Measurements from ENCODE around the gene MYBPC2. TPM values are rescaled to one million over a fixed set of nuclear protein-coding genes. Genes with fewer than 3 reads are reported as not detected.

Gene MYBPC2
- total RNA-seq, 1 donor from 2014 or later: 1.4 TPM

DNA sequence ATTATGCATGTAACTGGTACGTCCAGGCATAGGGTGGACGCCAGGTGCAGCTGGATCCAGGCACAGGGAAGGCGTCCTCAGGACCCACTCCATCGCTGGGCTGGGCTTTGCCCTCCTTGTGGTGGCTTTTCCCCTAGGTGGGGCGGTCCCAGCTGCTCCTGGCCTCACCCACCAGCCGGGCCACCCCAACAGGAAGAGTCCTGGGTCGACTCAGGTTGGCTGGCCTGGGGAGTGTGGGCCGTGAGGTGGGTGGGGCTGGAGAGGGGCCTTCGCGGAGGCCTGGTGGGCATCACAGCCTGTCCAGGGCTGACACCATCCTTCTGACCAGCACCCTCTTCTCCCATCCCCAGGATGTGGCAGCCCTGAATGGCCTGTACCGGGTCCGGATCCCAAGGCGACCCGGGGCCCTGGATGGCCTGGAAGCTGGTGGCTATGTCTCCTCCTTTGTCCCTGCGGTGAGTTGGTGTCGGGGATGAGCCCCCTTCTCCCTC lies 47.1 kb downstream of the MYBPC2 start:
- POLR2A ChIA-PET: interaction anchor here (2.0 kb wide), 1 partner anchor 31 kb away, joined by 8 read pairs; the partner anchor contains the start of gene JOSD2
- Mint-ChIP-seq H3K27me3 (no peaks in the 10 kb centered on the region), H3K4me1 (peaks cover 23% of the 10 kb centered on the region), H3K4me3 (no peak overlapping the region), H3K36me3 (ENCODE audit: low read depth) (peaks cover 53% of the 10 kb centered on the region), H3K27ac (no peak overlapping the region), H3K9me3 (no peaks in the 10 kb centered on the region)
- CTCF ChIA-PET: interaction anchor here (0.8 to 1.9 kb wide), 3 partner anchors 111 to 124 kb away, joined by 3 to 11 read pairs (median 8); no protein-coding TSS in a partner anchor
- ATAC-seq (ENCODE audit: low read depth) (no peak), DNase-seq (no peak)
- TF ChIP-seq, protein P1, sequence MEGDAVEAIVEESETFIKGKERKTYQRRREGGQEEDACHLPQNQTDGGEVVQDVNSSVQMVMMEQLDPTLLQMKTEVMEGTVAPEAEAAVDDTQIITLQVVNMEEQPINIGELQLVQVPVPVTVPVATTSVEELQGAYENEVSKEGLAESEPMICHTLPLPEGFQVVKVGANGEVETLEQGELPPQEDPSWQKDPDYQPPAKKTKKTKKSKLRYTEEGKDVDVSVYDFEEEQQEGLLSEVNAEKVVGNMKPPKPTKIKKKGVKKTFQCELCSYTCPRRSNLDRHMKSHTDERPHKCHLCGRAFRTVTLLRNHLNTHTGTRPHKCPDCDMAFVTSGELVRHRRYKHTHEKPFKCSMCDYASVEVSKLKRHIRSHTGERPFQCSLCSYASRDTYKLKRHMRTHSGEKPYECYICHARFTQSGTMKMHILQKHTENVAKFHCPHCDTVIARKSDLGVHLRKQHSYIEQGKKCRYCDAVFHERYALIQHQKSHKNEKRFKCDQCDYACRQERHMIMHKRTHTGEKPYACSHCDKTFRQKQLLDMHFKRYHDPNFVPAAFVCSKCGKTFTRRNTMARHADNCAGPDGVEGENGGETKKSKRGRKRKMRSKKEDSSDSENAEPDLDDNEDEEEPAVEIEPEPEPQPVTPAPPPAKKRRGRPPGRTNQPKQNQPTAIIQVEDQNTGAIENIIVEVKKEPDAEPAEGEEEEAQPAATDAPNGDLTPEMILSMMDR (IDR thresholded peaks at IDR 0.05): no peak
- intact Hi-C loops (cut with micrococcal nuclease): loop anchor here (5.0 kb wide), 1 partner anchor 197 kb away; no protein-coding TSS in a partner anchor

DNA sequence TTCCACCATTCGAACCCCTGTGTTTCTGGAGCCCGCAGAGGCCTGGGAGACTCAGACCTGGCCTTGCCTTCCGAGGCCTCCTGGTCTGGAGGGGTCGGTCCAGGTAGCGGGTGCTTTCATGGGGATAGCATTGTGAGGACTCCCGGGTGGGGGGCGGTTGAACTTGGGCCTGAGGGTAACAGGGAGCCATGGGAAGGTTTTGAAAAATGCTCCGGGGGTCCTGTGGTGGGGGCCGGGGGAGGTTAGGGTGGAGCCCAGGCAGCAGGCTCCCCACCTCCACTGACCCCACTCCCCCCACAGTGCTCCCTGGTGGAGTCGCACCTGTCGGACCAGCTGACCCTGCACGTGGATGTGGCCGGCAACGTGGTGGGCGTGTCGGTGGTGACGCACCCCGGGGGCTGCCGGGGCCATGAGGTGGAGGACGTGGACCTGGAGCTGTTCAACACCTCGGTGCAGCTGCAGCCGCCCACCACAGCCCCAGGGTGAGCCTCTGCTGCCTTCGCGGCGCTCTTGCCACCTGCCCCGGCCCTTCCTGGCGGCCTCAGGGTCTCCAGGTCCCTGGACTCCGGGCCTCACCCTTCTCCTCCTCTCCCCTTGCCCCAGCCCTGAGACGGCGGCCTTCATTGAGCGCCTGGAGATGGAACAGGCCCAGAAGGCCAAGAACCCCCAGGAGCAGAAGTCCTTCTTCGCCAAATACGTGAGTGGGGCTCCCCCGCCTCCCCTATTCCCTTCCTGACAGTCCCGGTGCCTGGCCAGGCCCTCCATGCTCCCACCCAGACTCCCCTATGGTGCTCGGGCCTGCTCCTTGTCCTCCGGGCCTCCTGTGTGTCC lies 47.8 kb downstream of the MYBPC2 start:
- DNase-seq (no peak), ATAC-seq (ENCODE audit: low read depth) (no peak)
- no peak overlapping the region for H3K4me3 Mint-ChIP-seq
- H3K36me3 Mint-ChIP-seq (ENCODE audit: low read depth): peaks cover 59% of the 10 kb centered on the region
- no peaks in the 10 kb centered on the region for H3K9me3 Mint-ChIP-seq
- POLR2A ChIA-PET: no interaction called here
- peaks cover 23% of the 10 kb centered on the region for H3K4me1 Mint-ChIP-seq
- CTCF ChIA-PET: no interaction called here
- TF ChIP-seq, protein P1 (IDR thresholded peaks at IDR 0.05): no peak
- H3K27ac Mint-ChIP-seq: no peak overlapping the region
- H3K27me3 Mint-ChIP-seq: no peaks in the 10 kb centered on the region
- intact Hi-C loops (cut with micrococcal nuclease): no loop called here

DNA sequence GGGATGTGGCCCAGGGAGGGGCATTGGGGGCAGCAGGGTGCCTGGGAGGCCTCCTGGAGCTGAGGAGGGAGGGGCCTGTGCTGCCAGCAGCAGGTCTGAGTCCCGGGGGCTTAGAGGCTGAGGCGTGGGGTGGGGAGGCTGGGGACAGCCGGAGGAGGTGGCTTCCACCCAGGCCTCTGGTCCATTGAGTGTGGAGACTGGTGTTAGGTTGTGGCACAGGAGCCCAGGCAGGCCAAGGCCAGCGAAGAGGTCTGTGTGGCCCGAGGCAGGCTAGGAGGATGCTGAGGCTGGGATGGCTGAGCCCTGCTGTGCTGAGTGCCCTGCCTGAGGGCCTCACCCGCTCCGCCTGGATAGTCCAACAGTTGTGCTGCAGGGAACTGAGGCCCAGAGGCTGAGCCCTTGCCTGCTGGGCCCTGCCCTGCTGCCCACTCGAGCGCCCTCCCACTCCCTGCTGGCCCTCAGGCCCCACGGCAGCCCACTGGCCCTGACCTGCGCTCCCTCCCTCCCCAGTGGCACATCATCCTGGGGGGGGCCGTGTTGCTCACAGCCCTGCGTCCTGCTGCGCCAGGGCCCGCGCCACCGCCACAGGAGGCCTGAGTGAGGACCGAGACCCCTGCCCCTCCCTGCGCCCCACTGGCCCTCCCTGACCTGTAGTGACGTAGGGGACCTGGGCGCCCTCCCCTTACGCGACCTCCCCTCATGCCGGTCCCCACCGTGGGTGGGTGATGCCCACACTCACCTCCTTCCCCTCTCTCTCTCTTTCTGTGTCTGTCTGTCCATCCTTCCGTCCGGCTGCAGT lies 48.9 kb downstream of the MYBPC2 start:
- Mint-ChIP-seq H3K4me1 (peaks cover 19% of the 10 kb centered on the region), H3K27me3 (no peaks in the 10 kb centered on the region), H3K36me3 (ENCODE audit: low read depth) (peaks cover 61% of the 10 kb centered on the region), H3K4me3 (no peak overlapping the region), H3K27ac (no peak overlapping the region), H3K9me3 (no peaks in the 10 kb centered on the region)
- CTCF ChIA-PET: no interaction called here
- intact Hi-C loops (cut with micrococcal nuclease): no loop called here
- ATAC-seq (ENCODE audit: low read depth) (no peak), DNase-seq (no peak)
- POLR2A ChIA-PET: no interaction called here
- TF ChIP-seq, protein P1 (IDR thresholded peaks at IDR 0.05): no peak

DNA sequence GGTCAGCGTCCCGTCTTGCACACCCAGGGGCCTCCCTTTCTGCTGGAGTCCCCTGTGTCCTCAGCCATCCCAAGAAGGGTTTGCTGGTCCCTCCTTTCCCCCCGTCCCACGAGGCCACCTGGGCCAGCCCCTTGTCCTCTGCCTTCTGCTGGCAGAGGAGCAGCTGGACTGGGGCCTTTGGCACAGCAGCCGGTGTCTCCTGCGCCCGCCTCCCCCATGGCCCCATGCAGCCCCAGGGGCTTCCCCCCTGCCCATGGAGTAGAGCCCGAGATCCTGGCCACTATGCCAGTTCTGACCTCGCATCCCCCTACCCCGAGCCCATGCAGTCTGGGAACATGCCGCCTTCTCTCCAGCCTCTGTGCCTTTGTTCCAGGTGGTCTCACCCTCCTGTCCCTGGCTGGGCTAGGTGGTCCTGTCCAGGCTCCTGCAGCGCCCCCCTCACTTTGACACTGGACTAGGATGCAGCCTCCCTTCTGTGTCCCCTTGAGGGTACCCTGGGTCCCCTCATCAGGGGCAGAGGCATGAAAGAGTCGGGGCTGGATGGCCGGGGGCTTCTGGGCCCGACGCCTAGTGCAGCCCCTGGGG lies 49.7 kb downstream of the MYBPC2 start:
- ATAC-seq (ENCODE audit: low read depth): no peak
- Mint-ChIP-seq H3K36me3 (ENCODE audit: low read depth) (peaks cover 57% of the 10 kb centered on the region), H3K27me3 (no peaks in the 10 kb centered on the region), H3K9me3 (no peaks in the 10 kb centered on the region), H3K4me3 (no peak overlapping the region), H3K4me1 (peaks cover 14% of the 10 kb centered on the region), H3K27ac (no peak overlapping the region)
- ChIA-PET CTCF (no interaction called here), POLR2A (no interaction called here)
- intact Hi-C loops (cut with micrococcal nuclease): no loop called here
- DNase-seq: no peak
- TF ChIP-seq, protein P1 (IDR thresholded peaks at IDR 0.05): no peak
